ENCODE data around the gene WASHC2A. TPM values are rescaled to one million over a fixed set of nuclear protein-coding genes. Genes with fewer than 3 reads are reported as not detected.
"Not testable (repeated sequence)": the region's sequence is repeated elsewhere in the genome, so short reads cannot be mapped to it uniquely, and the experiment has no call there.

The WASHC2A gene
- total RNA-seq, 1 donor, result 35.3 TPM

DNA sequence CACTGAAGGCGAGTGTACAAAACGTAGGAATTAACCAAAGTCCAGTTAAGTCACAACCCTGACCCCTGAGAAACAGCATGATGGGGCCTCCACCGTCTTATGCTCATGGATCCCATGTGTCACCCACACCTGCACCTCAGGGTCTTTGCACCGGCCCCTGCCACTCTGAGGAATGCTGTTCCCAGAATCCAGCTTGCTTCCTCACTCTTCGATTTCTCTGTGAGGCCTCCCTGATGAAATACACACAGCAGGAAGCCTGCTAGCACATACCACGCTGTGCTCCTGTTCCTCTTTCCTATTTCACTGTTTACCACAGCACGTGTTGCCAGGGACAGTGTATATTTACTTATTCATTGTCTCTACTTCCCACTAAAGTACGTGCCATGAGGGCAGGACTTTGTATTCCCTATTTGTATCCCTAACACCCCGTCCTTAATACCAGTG lies 33.4 kb downstream of the WASHC2A start:
- not testable (repeated sequence) for H3K27me3 ChIP-seq (ENCODE audit: insufficient read depth, low read length); H3K4me3 ChIP-seq (ENCODE audit: low read length); H3K9me3 ChIP-seq (ENCODE audit: low read depth, low read length); H3K4me1 ChIP-seq (ENCODE audit: insufficient read depth, low read length)

DNA sequence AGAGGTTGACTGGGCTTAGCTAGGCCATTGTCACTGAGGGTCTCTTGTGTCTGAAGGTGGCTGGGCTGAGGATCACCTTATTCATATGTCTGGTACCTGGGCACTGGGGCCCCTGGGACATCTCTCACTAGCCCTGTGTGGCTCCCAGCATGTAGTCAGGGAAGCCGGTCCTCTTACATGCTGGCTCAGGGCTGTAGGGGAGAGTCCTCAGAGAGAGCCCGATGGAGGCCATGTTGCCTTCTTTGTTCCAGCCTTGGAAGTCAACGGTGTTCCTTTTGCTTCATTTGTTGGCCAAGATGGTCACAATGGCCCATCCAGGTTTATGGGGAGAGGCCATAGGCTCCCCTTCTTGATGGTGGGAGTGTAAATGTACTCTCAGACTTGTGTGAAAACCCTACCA lies 34.0 kb downstream of the WASHC2A start:
- not testable (repeated sequence) for H3K4me3 ChIP-seq (ENCODE audit: low read length); H3K27me3 ChIP-seq (ENCODE audit: insufficient read depth, low read length); H3K4me1 ChIP-seq (ENCODE audit: insufficient read depth, low read length); H3K9me3 ChIP-seq (ENCODE audit: low read depth, low read length)

DNA sequence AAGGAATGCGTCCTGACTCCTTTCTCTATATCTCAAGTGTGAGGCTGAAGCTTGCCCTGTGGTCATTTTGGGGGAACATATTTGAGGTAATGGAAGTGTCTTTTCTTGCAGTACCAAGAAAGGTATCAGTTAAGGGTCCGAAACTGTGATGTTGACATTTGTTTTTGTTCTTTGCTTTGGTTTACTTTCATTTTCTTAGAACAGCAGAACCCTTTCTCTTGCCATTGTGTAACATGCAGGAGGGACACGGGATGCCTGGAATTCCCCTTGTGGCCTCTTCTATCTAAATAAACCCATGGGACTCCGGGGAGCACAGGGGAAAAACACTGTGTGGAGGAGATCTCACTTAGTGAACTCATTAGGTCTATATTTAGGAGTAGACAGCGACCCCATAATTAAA lies 34.5 kb downstream of the WASHC2A start:
- H3K4me3 ChIP-seq (ENCODE audit: low read length); H3K4me1 ChIP-seq (ENCODE audit: insufficient read depth, low read length); H3K27me3 ChIP-seq (ENCODE audit: insufficient read depth, low read length); H3K9me3 ChIP-seq (ENCODE audit: low read depth, low read length): not testable (repeated sequence)

DNA sequence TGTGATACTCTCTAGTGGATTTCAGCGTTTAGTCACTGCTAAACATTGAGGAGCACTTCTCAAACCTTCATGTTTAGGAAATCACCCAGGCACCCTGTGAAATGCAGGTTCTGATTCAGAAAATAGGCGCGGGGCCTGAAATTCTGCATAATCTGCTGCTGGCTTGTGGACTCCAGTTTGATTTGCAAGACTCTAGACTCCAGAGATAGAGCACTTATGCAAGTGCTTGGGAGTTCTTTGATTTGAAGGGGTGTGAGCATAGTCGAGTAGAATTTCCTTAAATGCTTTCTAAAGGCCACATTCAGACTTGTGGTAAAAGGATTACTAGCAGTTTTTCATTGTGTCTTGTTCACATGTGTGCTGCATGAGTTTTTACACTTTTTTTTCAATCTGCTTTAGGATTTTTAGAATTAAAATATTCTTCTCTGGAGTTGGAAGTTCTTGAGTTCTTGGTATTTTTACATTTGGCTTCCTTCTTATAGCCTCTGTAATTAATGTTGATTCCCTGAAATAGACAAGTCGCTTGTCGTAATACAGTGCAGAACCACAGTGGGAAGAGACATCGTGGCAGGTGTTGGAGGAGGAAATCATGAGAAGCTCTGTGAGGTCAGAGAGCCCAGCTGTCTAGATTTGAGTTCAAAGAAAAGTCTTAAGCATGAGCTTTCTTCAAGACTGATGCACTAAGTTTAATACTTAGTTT lies 41.4 kb downstream of the WASHC2A start:
- H3K27me3 ChIP-seq (ENCODE audit: insufficient read depth, low read length); H3K4me1 ChIP-seq (ENCODE audit: insufficient read depth, low read length); H3K9me3 ChIP-seq (ENCODE audit: low read depth, low read length); H3K4me3 ChIP-seq (ENCODE audit: low read length): not testable (repeated sequence)

DNA sequence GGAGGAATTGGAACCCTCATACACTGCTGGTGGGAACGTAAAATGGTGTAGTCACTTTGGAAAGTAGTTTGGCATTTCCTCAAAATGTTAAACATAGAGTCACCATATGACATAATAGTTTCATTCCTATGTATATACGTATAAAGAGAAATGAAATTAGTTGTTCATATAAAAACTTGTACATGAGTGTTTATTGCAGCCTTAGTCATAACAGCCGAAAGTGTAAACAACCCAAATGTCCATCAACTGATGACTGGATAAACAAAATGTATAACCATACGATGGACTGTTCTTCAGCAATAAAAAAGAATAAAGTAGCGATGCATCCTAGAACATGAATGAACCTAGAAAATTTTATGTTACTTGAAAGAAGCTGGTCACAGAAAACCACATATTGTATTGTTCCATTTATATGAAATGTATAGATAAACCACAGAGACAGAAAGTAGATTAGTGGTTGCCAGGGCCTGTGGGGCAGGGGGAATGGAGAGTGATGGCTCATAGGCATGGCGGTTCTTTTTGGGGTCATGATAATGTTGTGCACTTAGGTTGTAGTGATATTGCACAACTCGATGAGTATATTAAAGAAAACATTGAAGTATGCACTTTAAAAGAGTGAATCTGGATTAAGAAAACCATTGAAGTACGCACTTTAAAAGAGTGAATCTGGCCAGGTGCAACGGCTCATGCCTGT lies 44.8 kb downstream of the WASHC2A start:
- not testable (repeated sequence) for H3K27me3 ChIP-seq (ENCODE audit: insufficient read depth, low read length)

DNA sequence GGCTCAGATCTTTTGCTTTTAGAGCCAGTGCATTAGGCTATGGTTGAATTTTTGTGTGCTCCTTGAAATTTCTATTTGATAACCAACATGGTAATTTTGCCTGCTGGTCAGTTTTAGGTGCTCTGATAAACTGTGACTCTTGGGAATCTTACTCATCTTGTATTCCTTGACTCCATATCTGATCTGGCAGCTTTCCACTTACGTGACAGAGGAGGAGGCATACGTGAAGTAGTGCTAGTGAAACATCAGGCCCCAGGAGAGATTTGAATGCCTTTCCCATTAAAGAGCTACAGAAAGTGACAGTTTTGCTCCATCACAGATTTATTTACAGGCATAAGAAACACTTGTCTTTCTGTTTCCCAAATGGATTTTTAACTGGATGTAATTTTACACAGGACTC lies 59.0 kb downstream of the WASHC2A start:
- not testable (repeated sequence) for H3K4me3 ChIP-seq (ENCODE audit: low read length); H3K27me3 ChIP-seq (ENCODE audit: insufficient read depth, low read length); H3K9me3 ChIP-seq (ENCODE audit: low read depth, low read length); H3K4me1 ChIP-seq (ENCODE audit: insufficient read depth, low read length)

More for the DNA sequence above, 44.8 kb downstream of the WASHC2A start:
- not testable (repeated sequence) for H3K9me3 ChIP-seq (ENCODE audit: low read depth, low read length); H3K4me3 ChIP-seq (ENCODE audit: low read length); H3K4me1 ChIP-seq (ENCODE audit: insufficient read depth, low read length)

DNA sequence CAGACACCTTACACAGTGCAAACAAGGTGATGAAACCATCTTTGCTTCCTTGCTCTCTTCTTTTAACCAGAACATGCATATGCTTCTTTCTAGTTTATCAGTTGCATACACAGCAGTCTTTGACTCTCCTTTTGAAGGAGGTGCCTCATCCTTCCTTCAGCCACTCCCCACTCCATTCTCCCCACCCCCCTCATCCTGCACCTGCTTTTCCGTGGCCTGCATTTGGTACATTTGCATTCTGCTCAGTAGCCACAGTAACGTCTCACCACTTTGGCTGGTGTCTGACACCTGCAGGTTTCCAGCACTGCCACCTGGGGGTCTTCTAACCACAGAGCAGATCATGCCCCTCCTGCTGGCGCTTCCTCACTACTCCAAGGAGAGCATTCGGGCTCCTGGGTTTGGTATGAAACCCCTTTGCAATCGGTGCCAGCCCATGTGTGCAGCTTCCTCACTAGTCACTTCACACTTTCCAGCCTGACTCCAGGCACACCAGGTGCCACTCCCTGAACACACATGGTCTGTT lies 60.1 kb downstream of the WASHC2A start:
- H3K4me3 ChIP-seq (ENCODE audit: low read length); H3K27me3 ChIP-seq (ENCODE audit: insufficient read depth, low read length); H3K9me3 ChIP-seq (ENCODE audit: low read depth, low read length); H3K4me1 ChIP-seq (ENCODE audit: insufficient read depth, low read length): not testable (repeated sequence)

DNA sequence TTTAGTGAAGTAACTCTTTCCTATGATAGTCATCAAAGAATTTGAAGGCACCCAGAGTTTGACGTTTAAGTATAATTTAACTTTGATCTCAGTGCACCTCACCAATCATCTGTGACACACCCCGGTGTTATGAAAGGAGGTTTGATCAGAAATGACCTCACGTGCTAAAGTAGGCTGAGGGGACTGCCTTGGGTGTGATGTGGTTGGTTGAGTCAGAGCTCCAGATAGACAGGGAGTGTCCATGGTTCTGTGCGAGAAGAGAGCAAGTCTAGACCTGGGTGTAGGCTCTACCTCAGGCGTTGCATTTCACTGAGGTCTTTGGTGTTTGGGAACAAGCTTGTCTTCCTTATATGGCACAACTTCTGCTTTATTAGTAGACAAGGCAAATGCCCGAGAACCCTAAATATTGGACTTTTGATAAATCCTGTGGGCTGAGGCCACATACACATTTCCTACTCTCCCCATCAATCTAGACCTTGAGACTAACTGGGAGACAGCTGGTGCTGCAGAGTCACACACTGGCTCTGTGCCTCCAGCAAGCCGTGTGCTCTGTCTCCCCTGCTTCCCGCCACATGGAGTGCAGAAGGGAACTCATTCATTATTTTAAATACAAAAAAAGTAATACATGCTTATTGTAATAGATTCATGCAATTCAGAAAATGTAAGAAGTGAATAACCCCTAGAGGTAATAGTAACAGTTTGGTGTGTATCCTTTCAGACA lies 63.7 kb downstream of the WASHC2A start:
- H3K27me3 ChIP-seq (ENCODE audit: insufficient read depth, low read length); H3K4me1 ChIP-seq (ENCODE audit: insufficient read depth, low read length); H3K9me3 ChIP-seq (ENCODE audit: low read depth, low read length); H3K4me3 ChIP-seq (ENCODE audit: low read length): not testable (repeated sequence)

DNA sequence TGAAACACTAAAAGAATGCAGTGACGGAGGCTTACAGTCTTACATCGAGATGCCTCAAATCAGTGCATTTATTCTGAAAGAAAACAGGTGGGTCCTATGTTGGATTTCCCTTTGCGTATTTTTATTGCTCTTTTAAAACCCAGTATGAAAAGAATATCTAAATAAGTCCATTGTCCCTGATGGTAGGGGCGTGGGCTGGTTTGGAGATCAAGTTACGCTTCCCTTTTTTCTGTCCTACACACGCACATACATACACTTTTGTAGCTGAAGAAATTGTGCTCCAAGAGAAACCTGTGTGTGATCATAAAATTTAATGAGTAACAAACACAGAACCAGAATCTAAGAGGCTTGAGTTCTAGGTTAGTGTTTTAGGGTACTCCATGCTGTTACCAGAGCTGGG lies 64.6 kb downstream of the WASHC2A start:
- H3K4me1 ChIP-seq (ENCODE audit: insufficient read depth, low read length); H3K9me3 ChIP-seq (ENCODE audit: low read depth, low read length); H3K4me3 ChIP-seq (ENCODE audit: low read length); H3K27me3 ChIP-seq (ENCODE audit: insufficient read depth, low read length): not testable (repeated sequence)

DNA sequence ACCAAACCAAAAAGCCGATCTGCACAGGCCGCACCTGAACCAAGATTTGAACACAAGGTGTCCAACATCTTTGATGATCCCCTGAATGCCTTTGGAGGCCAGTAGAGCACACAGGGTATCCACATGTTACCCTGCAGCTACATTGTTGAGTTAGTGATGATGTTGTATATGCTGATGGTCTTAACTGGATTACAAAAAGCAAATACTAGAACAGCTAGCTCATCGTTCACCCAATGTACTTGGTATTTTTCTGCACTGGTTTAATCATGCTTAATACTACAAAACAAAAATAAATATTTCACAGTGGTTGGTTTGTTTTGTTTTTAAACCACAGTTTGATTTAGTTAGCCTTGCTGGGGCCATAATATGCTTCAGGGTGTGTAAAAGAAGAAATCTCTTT lies 65.1 kb downstream of the WASHC2A start:
- not testable (repeated sequence) for H3K4me3 ChIP-seq (ENCODE audit: low read length); H3K27me3 ChIP-seq (ENCODE audit: insufficient read depth, low read length); H3K4me1 ChIP-seq (ENCODE audit: insufficient read depth, low read length); H3K9me3 ChIP-seq (ENCODE audit: low read depth, low read length)

DNA sequence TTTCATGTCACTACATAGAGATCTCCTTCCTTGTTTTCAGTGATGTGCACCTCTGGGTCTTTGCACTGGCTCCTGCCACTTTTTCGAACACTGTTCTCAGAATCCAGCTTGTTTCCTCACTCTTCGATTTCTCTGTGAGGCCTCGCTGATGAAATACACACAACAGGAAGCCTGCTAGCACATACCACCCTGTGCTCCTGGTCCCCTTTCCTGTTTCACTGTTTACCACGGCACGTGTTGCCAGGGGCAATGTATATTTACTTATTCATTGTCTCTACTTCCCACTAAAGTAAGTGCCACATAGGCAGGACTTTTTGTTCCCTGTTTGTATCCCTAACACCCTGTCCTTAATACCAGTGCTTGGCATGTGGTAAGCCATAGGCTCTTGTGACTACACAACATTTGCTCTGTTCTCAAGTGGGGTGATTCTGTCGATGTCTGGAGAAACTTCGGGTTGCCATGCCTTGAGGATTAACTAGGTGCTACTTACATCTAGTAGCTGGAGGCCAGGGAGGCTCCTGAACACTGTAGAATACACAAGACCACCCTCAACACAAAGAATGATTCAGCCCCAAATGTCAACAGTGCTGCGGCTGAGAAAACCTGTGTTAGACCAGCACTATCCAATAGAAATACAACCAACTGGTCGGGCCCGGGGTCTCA lies 75.9 kb downstream of the WASHC2A start:
- not testable (repeated sequence) for H3K9me3 ChIP-seq (ENCODE audit: low read depth, low read length); H3K27me3 ChIP-seq (ENCODE audit: insufficient read depth, low read length); H3K4me3 ChIP-seq (ENCODE audit: low read length)
- H3K4me1 ChIP-seq (ENCODE audit: insufficient read depth, low read length), result peaks cover 11% of the 10 kb centered on the region

DNA sequence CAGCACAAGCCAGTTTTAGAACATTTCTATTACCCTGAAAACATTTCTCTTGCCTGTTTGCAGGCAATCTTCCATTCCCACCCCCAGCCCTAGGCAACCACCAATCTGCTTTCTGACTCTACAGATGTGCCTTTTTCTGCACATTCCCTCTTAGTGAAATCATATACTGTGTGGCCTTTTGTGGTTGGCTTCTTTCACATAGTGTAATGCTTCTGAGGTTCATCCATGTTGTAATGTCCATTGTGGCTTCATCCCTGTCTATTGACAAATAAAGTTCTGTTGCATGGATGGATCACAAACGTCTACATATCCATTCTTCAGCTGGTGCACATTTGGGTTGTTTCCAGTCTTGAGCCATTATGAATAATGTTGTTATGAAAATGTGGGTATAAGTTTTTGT lies 77.8 kb downstream of the WASHC2A start:
- not testable (repeated sequence) for H3K27me3 ChIP-seq (ENCODE audit: insufficient read depth, low read length); H3K4me3 ChIP-seq (ENCODE audit: low read length); H3K9me3 ChIP-seq (ENCODE audit: low read depth, low read length)
- H3K4me1 ChIP-seq (ENCODE audit: insufficient read depth, low read length), result peaks cover 11% of the 10 kb centered on the region

DNA sequence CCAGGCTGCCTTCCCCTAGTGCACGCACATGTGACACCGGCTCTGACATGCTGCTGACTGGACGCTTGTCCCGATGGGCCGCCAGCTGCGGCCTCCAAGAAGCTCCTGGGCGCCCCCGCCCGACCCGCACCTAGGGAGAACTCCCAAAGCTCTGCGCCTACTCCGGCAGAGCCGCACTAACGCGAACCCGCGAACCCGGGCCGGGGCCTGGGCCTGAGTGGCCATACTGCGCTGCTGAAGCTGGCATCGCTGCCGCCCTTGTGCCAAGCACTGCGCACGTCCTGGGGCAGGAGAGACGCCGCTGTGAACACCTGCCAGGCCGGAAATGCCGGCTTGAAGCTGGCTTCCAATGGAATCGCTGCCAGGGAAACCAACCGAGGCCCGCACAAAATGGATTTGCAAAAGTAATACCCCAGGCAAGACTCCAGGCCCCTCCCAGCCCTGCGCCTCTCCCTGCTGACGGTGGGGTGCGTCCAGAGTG lies 85.1 kb downstream of the WASHC2A start:
- H3K9me3 ChIP-seq (ENCODE audit: low read depth, low read length), result no peaks in the 10 kb centered on the region
- H3K4me1 ChIP-seq (ENCODE audit: insufficient read depth, low read length), result no peaks in the 10 kb centered on the region
- H3K27me3 ChIP-seq (ENCODE audit: insufficient read depth, low read length), result no peaks in the 10 kb centered on the region
- no peak overlapping the region for H3K4me3 ChIP-seq (ENCODE audit: low read length)

DNA sequence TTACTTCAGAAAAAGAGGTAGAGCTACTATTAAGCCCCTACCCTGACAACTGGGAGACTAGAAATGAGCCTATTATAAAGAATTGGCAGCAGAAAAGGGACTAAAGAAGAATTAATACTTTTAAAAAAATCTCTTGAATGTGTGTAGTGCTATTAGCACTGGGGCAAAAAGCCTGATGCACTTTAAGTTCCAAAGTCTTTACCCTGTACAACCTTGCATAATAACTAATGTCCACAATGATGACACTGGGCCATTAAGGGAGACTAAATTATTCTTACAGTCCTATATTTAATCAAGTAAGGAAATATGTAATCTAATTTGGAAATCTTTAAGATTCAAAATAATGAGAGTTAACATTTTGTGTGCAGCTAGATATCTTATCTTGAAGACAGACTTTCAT lies 90.1 kb downstream of the WASHC2A start:
- H3K4me1 ChIP-seq (ENCODE audit: insufficient read depth, low read length); H3K9me3 ChIP-seq (ENCODE audit: low read depth, low read length); H3K27me3 ChIP-seq (ENCODE audit: insufficient read depth, low read length); H3K4me3 ChIP-seq (ENCODE audit: low read length): not testable (repeated sequence)

DNA sequence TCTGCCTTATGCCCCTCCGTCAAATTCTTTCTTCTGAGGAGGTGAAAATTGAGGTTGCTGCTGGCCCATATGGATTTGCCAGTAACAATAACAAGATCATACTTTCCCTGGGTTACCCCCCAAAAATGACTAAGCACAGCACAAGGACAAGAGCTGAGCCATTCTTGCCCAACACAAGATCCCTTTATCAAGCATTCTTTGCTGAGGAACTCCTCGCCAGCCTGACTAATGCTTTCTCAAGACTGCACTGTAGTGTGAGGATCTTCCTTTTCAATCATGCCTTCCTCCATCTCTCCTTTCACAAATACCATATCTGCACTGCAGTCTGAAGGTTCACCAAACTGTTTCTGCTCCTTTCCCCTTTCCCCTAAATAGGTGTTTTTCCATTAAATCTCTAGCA lies 92.1 kb downstream of the WASHC2A start:
- H3K4me1 ChIP-seq (ENCODE audit: insufficient read depth, low read length); H3K27me3 ChIP-seq (ENCODE audit: insufficient read depth, low read length); H3K9me3 ChIP-seq (ENCODE audit: low read depth, low read length); H3K4me3 ChIP-seq (ENCODE audit: low read length): not testable (repeated sequence)
